ENCODE results near the gene MECP2.

MECP2 gene

GRCh38 chrX:154097003-154097588, 421 bp downstream of the MECP2 start:
- Histone ChIP-seq H2BK5ac (ENCODE audit: low read depth, low read length, poor library complexity) (peak overlapping the region; percentile 68), H4K91ac (ENCODE audit: low read depth, low read length) (peak overlapping the region; percentile 90), H3K4me1 (ENCODE audit: control insufficient read depth in 1 of 2, insufficient read depth in 2 of 2, low read length in 2 of 2) (peaks cover 0 to 22% of the 10 kb centered on the region in 2 experiments), H3K14ac (ENCODE audit: low read length) (peak overlapping the region; percentile 92), H3K36me3 (ENCODE audit: control insufficient read depth in 1 of 2, insufficient read depth in 2 of 2, low read length in 2 of 2) (no peaks in the 10 kb centered on the region), H4K12ac (ENCODE audit: low read depth, low read length) (peak overlapping the region; percentile 75), H2AK5ac (ENCODE audit: low read length) (peak overlapping the region; percentile 96), H3K79me2 (ENCODE audit: control insufficient read depth, insufficient read depth, low read length, poor library complexity) (peaks cover 6% of the 10 kb centered on the region), H3K9ac (ENCODE audit: low read length) (peak overlapping the region; percentile 83), H3K27ac (ENCODE audit: low read depth, low read length) (peak overlapping the region; percentile 78), H2AFZ (ENCODE audit: insufficient read depth, low read length, poor library complexity) (peak overlapping the region; percentile 93), H2BK120ac (ENCODE audit: insufficient read depth, low read length, poor library complexity) (peak overlapping the region; percentile 66), H3K4ac (ENCODE audit: low read depth, low read length) (peak overlapping the region; percentile 97), H3K4me3 (ENCODE audit: low read depth, low read length) (peak overlapping the region; percentile 91), H3K4me2 (ENCODE audit: low read length) (peak overlapping the region; percentile 98), H3K79me1 (ENCODE audit: low read length) (peaks cover 6% of the 10 kb centered on the region), H4K8ac (ENCODE audit: low read depth, low read length) (peak overlapping the region; percentile 82), H2BK12ac (ENCODE audit: low read length) (no peak overlapping the region), H3K27me3 (ENCODE audit: insufficient read depth, low read length) (no peaks in the 10 kb centered on the region), H3K23ac (ENCODE audit: low read length) (no peak overlapping the region), H3K18ac (ENCODE audit: low read length) (peak overlapping the region; percentile 84), H3K9me3 (ENCODE audit: insufficient read depth, low read depth, low read length) (no peaks in the 10 kb centered on the region)
- DNase-seq, result peak in 1 of 2 donors; percentile 43
- WGBS (ENCODE audit: extremely low coverage, insufficient coverage, insufficient read length), result no CpG with 5 or more reads among the region's 80 CpGs

GRCh38 chrX:154096140-154097002, 1.1 kb downstream of the MECP2 start:
- Histone ChIP-seq H2AFZ (ENCODE audit: insufficient read depth, low read length, poor library complexity) (no peak overlapping the region), H3K23ac (ENCODE audit: low read length) (no peak overlapping the region), H2BK5ac (ENCODE audit: low read depth, low read length, poor library complexity) (no peak overlapping the region), H3K14ac (ENCODE audit: low read length) (peak overlapping the region; percentile 32), H3K4ac (ENCODE audit: low read depth, low read length) (peak overlapping the region; percentile 97), H3K9ac (ENCODE audit: low read length) (peak overlapping the region; percentile 12), H4K8ac (ENCODE audit: low read depth, low read length) (peak overlapping the region; percentile 60), H3K79me2 (ENCODE audit: control insufficient read depth, insufficient read depth, low read length, poor library complexity) (peaks cover 6% of the 10 kb centered on the region), H2BK12ac (ENCODE audit: low read length) (peak overlapping the region; percentile 31), H3K27ac (ENCODE audit: low read depth, low read length) (peak overlapping the region; percentile 47), H3K18ac (ENCODE audit: low read length) (peak overlapping the region; percentile 45), H3K79me1 (ENCODE audit: low read length) (peaks cover 6% of the 10 kb centered on the region), H4K91ac (ENCODE audit: low read depth, low read length) (peak overlapping the region; percentile 65), H3K4me3 (ENCODE audit: low read depth, low read length) (peak overlapping the region; percentile 69), H4K12ac (ENCODE audit: low read depth, low read length) (no peak overlapping the region), H3K36me3 (ENCODE audit: control insufficient read depth in 1 of 2, insufficient read depth in 2 of 2, low read length in 2 of 2) (no peaks in the 10 kb centered on the region), H2AK5ac (ENCODE audit: low read length) (peak overlapping the region; percentile 83), H3K4me2 (ENCODE audit: low read length) (peak overlapping the region; percentile 98), H3K4me1 (ENCODE audit: control insufficient read depth in 1 of 2, insufficient read depth in 2 of 2, low read length in 2 of 2) (peaks cover 0 to 25% of the 10 kb centered on the region in 2 experiments), H3K27me3 (ENCODE audit: insufficient read depth, low read length) (no peaks in the 10 kb centered on the region), H3K9me3 (ENCODE audit: insufficient read depth, low read depth, low read length) (no peaks in the 10 kb centered on the region), H2BK120ac (ENCODE audit: insufficient read depth, low read length, poor library complexity) (peak overlapping the region; percentile 51)
- WGBS (ENCODE audit: extremely low coverage, insufficient coverage, insufficient read length), result no CpG with 5 or more reads among the region's 31 CpGs
- no peak for DNase-seq

GRCh38 chrX:154094833-154095232, 2.7 kb downstream of the MECP2 start:
- H3K79me1 ChIP-seq (ENCODE audit: low read length), result peaks cover 6% of the 10 kb centered on the region
- no peak overlapping the region for H3K4me2 ChIP-seq (ENCODE audit: low read length)
- H3K36me3 ChIP-seq (ENCODE audit: control insufficient read depth in 1 of 2, insufficient read depth in 2 of 2, low read length in 2 of 2), result no peaks in the 10 kb centered on the region
- H3K9me3 ChIP-seq (ENCODE audit: insufficient read depth, low read depth, low read length), result no peaks in the 10 kb centered on the region
- H2BK12ac ChIP-seq (ENCODE audit: low read length), result no peak overlapping the region
- no peak overlapping the region for H3K9ac ChIP-seq (ENCODE audit: low read length)
- H3K27me3 ChIP-seq (ENCODE audit: insufficient read depth, low read length), result no peaks in the 10 kb centered on the region
- no peak overlapping the region for H3K14ac ChIP-seq (ENCODE audit: low read length)
- no peak overlapping the region for H3K18ac ChIP-seq (ENCODE audit: low read length)
- H3K79me2 ChIP-seq (ENCODE audit: control insufficient read depth, insufficient read depth, low read length, poor library complexity), result peaks cover 6% of the 10 kb centered on the region
- H3K4me3 ChIP-seq (ENCODE audit: low read depth, low read length), result no peak overlapping the region
- H3K27ac ChIP-seq (ENCODE audit: low read depth, low read length), result no peak overlapping the region
- no peak overlapping the region for H2AK5ac ChIP-seq (ENCODE audit: low read length)
- no peak overlapping the region for H4K8ac ChIP-seq (ENCODE audit: low read depth, low read length)
- H3K4ac ChIP-seq (ENCODE audit: low read depth, low read length), result peak overlapping the region; percentile 4
- no peak overlapping the region for H3K23ac ChIP-seq (ENCODE audit: low read length)
- no peak overlapping the region for H2BK5ac ChIP-seq (ENCODE audit: low read depth, low read length, poor library complexity)
- no peak overlapping the region for H4K91ac ChIP-seq (ENCODE audit: low read depth, low read length)
- H2BK120ac ChIP-seq (ENCODE audit: insufficient read depth, low read length, poor library complexity), result no peak overlapping the region
- H2AFZ ChIP-seq (ENCODE audit: insufficient read depth, low read length, poor library complexity), result no peak overlapping the region
- peaks cover 0 to 25% of the 10 kb centered on the region in 2 experiments for H3K4me1 ChIP-seq (ENCODE audit: control insufficient read depth in 1 of 2, insufficient read depth in 2 of 2, low read length in 2 of 2)
- WGBS (ENCODE audit: extremely low coverage, insufficient coverage, insufficient read length), result no CpG with 5 or more reads among the region's 6 CpGs
- H4K12ac ChIP-seq (ENCODE audit: low read depth, low read length), result no peak overlapping the region
- DNase-seq, result no peak

- Histone ChIP-seq H3K79me1 (ENCODE audit: low read length) (peaks cover 6% of the 10 kb centered on the region), H3K79me2 (ENCODE audit: control insufficient read depth, insufficient read depth, low read length, poor library complexity) (peaks cover 6% of the 10 kb centered on the region), H4K12ac (ENCODE audit: low read depth, low read length) (no peak overlapping the region), H2AK5ac (ENCODE audit: low read length) (no peak overlapping the region), H3K4me1 (ENCODE audit: control insufficient read depth in 1 of 2, insufficient read depth in 2 of 2, low read length in 2 of 2) (peaks cover 0 to 25% of the 10 kb centered on the region in 2 experiments), H4K8ac (ENCODE audit: low read depth, low read length) (no peak overlapping the region), H3K27me3 (ENCODE audit: insufficient read depth, low read length) (no peaks in the 10 kb centered on the region), H3K14ac (ENCODE audit: low read length) (no peak overlapping the region), H3K9me3 (ENCODE audit: insufficient read depth, low read depth, low read length) (no peaks in the 10 kb centered on the region), H2AFZ (ENCODE audit: insufficient read depth, low read length, poor library complexity) (no peak overlapping the region), H4K91ac (ENCODE audit: low read depth, low read length) (no peak overlapping the region), H3K36me3 (ENCODE audit: control insufficient read depth in 1 of 2, insufficient read depth in 2 of 2, low read length in 2 of 2) (no peaks in the 10 kb centered on the region), H2BK5ac (ENCODE audit: low read depth, low read length, poor library complexity) (no peak overlapping the region), H3K4me2 (ENCODE audit: low read length) (peak overlapping the region; percentile 39), H3K4ac (ENCODE audit: low read depth, low read length) (peak overlapping the region; percentile 44), H3K27ac (ENCODE audit: low read depth, low read length) (no peak overlapping the region), H3K9ac (ENCODE audit: low read length) (no peak overlapping the region), H3K23ac (ENCODE audit: low read length) (no peak overlapping the region), H2BK120ac (ENCODE audit: insufficient read depth, low read length, poor library complexity) (no peak overlapping the region), H3K4me3 (ENCODE audit: low read depth, low read length) (no peak overlapping the region), H2BK12ac (ENCODE audit: low read length) (no peak overlapping the region), H3K18ac (ENCODE audit: low read length) (no peak overlapping the region)
- DNase-seq, result no peak
- no CpG with 5 or more reads among the region's 5 CpGs for WGBS (ENCODE audit: extremely low coverage, insufficient coverage, insufficient read length)
These were observed 3.6 kb downstream of the MECP2 start for GRCh38 chrX:154093965-154094364.
